Sigmoid colon (tissue), 4 donors: ENCODE measurements around the gene PCYOX1L.

Experiments used
- EP300 ChIP-seq, 4 donors: sonication (generic); formaldehyde crosslinking; IDR thresholded peaks; one replicate each; pipeline ENCODE4 v1.6.1; 2017; ENCODE audit warnings: antibody characterized with exemption in 4 of 4
- POLR2A ChIP-seq, 2 donors: fragments of 450-650 bp; IDR thresholded peaks; one replicate each; pipeline ENCODE4 v1.6.1; 2016; ENCODE audit warnings: antibody characterized with exemption in 2 of 2, mild to moderate bottlenecking in 2 of 2, moderate library complexity in 2 of 2
- POLR2AphosphoS5 ChIP-seq, 4 donors: sonication (generic); formaldehyde crosslinking; IDR thresholded peaks; one replicate each; pipeline ENCODE4 v1.6.1; 2017; ENCODE audit warnings: antibody characterized with exemption in 4 of 4
- TF ChIP-seq, protein P1 (sequence below), 4 experiments: fragments of 450-650 bp in 3 of 4; fragments of 200-600 bp in 1 of 4; IDR thresholded peaks; one replicate each; pipeline ENCODE4 v1.5.1; 2016 to 2019; ENCODE audit warnings: antibody characterized with exemption in 4 of 4, mild to moderate bottlenecking in 3 of 4, moderate library complexity in 2 of 4

- TF ChIP-seq, protein P1, sequence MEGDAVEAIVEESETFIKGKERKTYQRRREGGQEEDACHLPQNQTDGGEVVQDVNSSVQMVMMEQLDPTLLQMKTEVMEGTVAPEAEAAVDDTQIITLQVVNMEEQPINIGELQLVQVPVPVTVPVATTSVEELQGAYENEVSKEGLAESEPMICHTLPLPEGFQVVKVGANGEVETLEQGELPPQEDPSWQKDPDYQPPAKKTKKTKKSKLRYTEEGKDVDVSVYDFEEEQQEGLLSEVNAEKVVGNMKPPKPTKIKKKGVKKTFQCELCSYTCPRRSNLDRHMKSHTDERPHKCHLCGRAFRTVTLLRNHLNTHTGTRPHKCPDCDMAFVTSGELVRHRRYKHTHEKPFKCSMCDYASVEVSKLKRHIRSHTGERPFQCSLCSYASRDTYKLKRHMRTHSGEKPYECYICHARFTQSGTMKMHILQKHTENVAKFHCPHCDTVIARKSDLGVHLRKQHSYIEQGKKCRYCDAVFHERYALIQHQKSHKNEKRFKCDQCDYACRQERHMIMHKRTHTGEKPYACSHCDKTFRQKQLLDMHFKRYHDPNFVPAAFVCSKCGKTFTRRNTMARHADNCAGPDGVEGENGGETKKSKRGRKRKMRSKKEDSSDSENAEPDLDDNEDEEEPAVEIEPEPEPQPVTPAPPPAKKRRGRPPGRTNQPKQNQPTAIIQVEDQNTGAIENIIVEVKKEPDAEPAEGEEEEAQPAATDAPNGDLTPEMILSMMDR (IDR thresholded peaks at IDR 0.05), result no peak
- no peak for TF ChIP-seq POLR2AphosphoS5 (IDR thresholded peaks at IDR 0.05)
- no peak for TF ChIP-seq POLR2A (IDR thresholded peaks at IDR 0.05)
- no peak for TF ChIP-seq EP300 (IDR thresholded peaks at IDR 0.05)
These were observed 16.0 kb upstream of the PCYOX1L start for GRCh38 chr5:149341876-149342275.
